Right lobe of liver (tissue), 6 donors: Measurements from ENCODE around the gene TMEM190. TPM values are rescaled to one million over a fixed set of nuclear protein-coding genes. Genes with fewer than 3 reads are reported as not detected.

Experiments
- ATAC-seq, 4 donors: fragments of 200-7000 bp; cut with Tn5 transposase; one replicate each; pipeline ENCODE4 v1.9.1; 2020; ENCODE audit warnings: mild to moderate bottlenecking in 4 of 4, moderate library complexity in 4 of 4
- DNase-seq, 3 donors: peaks; one replicate each; pipeline ENCODE4 v3.0.0-alpha.2; 2020
- H3K27ac ChIP-seq, 3 donors: fragments of 200-600 bp; one replicate each; pipeline ENCODE4 v1.8.0; 2022
- H3K27me3 ChIP-seq, 2 donors: fragments of 200-600 bp; one replicate each; pipeline ENCODE4 v1.8.0; 2022
- H3K36me3 ChIP-seq, 4 donors: fragments of 200-600 bp; sonication (generic) in 1 of 4; one replicate each; pipeline versions ENCODE4 v1.5.1 to v1.8.0; 2017 to 2022; ENCODE audit warnings: control low read depth in 1 of 4
- H3K4me1 ChIP-seq, 4 donors: fragments of 200-600 bp; sonication (generic) in 1 of 4; one replicate each; pipeline versions ENCODE4 v1.5.1 to v1.8.0; 2017 to 2022; ENCODE audit warnings: control low read depth in 1 of 4
- H3K4me3 ChIP-seq, 3 donors: fragments of 200-600 bp; one replicate each; pipeline ENCODE4 v1.8.0; 2022
- H3K9me3 ChIP-seq, 4 donors: fragments of 200-600 bp; sonication (generic) in 1 of 4; one replicate each; pipeline versions ENCODE4 v1.5.1 to v1.8.0; 2017 to 2022; ENCODE audit warnings: control low read depth in 1 of 4
- POLR2A ChIP-seq: fragments of 450-650 bp; IDR thresholded peaks from one replicate; pipeline ENCODE4 v1.6.1; 2017; ENCODE audit warnings: antibody characterized with exemption, mild to moderate bottlenecking
- WGBS: methylation state at CpG from one replicate; pipeline ENCODE4 v1.1.6; 2018; ENCODE audit warnings: low coverage, low lambda C conversion rate; ENCODE audit not compliant: insufficient coverage; ENCODE audit errors: missing lambda C conversion rate; 5-methylcytosine and 5-hydroxymethylcytosine counted together
- intact Hi-C, 2 donors: fragments of 100-400 bp; cut with DNase I; formaldehyde crosslinking; loops; one replicate each; pipeline versions ENCODE4 v1.11.2 to v1.14.1; 2022
- total RNA-seq, 6 experiments: library from RNA; depleted of rRNA in 2 of 6; stranded (reverse); fragments of >200 nt in 2 of 6; fragmentation: NEBNext Ultra II Directional in 3 of 6; extraction: Animal tissue kit (Norgen Biotek cat#: 25700) in 3 of 6; gene quantifications; one replicate each; pipeline versions ENCODE4 v1.1.0 to v1.2.4, GENCODE V29; 2016 to 2023
- TF ChIP-seq, protein P1 (sequence below), 4 donors: fragments of 200-600 bp in 3 of 4; fragments of 450-650 bp in 1 of 4; IDR thresholded peaks; one replicate each; pipeline versions ENCODE4 v1.5.1 to v1.8.0; 2016 to 2022; ENCODE audit warnings: antibody characterized with exemption in 4 of 4, mild to moderate bottlenecking in 2 of 4
- donor health status: DM: no; HTN: yes; CAD: no.
- donor health status: DM: no; HTN: no; CAD: no.
- donor health status: DM: no; HTN: no; CAD: no.
- donor health status: DM: no; HTN: yes; CAD: no.
- donor health status: DM: no; HTN: yes; CAD: no.

The TMEM190 gene
- total RNA-seq, 6 experiments from 2014 or later: not detected

DNA sequence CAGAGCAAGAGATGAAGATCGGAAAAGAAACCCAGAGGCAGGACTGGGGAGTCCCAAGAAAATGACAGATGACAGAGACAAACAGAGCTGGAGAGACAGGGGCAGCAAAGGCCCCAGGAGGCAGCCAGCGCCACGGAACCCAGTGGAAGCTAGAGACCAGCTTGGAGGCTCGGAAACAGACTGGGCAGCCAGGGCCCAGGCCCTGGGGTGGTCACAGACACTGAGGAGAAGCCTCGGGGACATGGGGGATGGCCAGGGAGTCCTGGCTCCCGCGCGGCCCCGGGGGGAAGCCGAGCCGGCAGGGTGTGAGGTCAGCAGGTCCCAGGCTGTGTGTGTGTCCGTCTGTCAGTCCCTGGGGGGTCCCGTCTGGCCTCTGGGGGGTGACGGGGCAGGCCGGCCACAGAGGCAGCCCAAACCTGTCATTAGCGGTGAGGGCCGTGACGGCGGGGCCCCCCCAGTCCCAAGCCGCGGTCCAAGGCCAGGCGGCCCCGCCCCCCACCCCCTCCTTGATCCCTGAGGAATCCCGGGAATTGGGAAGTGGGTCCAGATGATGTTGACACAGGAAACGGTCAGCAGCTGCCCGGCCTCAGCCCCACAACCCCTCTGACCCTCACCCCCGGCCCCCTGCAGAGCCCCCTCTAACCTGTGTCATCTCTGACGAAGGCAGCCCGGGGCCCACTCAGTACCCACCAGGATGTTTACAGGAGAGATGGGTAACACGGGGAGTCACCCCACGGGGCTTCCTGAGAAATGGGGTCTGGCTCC lies 2.5 kb upstream of the TMEM190 start:
- ATAC-seq: peak in 1 of 4 donors; percentile 4
- Histone ChIP-seq H3K4me3 (no peak overlapping the region), H3K4me1 (no peaks in the 10 kb centered on the region), H3K9me3 (no peaks in the 10 kb centered on the region), H3K36me3 (no peaks in the 10 kb centered on the region), H3K27ac (no peak overlapping the region), H3K27me3 (peaks cover 0 to 23% of the 10 kb centered on the region in 2 donors)
- TF ChIP-seq POLR2A: no peak
- TF ChIP-seq, protein P1, sequence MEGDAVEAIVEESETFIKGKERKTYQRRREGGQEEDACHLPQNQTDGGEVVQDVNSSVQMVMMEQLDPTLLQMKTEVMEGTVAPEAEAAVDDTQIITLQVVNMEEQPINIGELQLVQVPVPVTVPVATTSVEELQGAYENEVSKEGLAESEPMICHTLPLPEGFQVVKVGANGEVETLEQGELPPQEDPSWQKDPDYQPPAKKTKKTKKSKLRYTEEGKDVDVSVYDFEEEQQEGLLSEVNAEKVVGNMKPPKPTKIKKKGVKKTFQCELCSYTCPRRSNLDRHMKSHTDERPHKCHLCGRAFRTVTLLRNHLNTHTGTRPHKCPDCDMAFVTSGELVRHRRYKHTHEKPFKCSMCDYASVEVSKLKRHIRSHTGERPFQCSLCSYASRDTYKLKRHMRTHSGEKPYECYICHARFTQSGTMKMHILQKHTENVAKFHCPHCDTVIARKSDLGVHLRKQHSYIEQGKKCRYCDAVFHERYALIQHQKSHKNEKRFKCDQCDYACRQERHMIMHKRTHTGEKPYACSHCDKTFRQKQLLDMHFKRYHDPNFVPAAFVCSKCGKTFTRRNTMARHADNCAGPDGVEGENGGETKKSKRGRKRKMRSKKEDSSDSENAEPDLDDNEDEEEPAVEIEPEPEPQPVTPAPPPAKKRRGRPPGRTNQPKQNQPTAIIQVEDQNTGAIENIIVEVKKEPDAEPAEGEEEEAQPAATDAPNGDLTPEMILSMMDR (IDR thresholded peaks at IDR 0.05): no peak
- DNase-seq: peak in 1 of 3 donors; percentile 17
- 30% methylated on average over 8 of the region's 31 CpGs for WGBS
- intact Hi-C loops: loop anchor here in 1 of 2 donors (10.0 kb wide), 1 partner anchor 79 kb away; no protein-coding TSS in a partner anchor

GRCh38 chr19:55377356-55378131 lies 918 bp downstream of the TMEM190 start:
- peak in 1 of 4 donors; percentile 12 for ATAC-seq
- H3K4me1 ChIP-seq: no peaks in the 10 kb centered on the region
- no peak for TF ChIP-seq POLR2A
- TF ChIP-seq, protein P1 (IDR thresholded peaks at IDR 0.05): no peak
- H3K4me3 ChIP-seq: no peak overlapping the region
- no peaks in the 10 kb centered on the region for H3K36me3 ChIP-seq
- 17% methylated on average over 17 of the region's 43 CpGs for WGBS
- no peaks in the 10 kb centered on the region for H3K9me3 ChIP-seq
- intact Hi-C loops: loop anchor here in 1 of 2 donors (10.0 kb wide), 1 partner anchor 83 kb away; no protein-coding TSS in a partner anchor
- H3K27me3 ChIP-seq: peaks cover 0 to 8% of the 10 kb centered on the region in 2 donors
- peak in 1 of 3 donors; percentile 25 for DNase-seq
- no peak overlapping the region for H3K27ac ChIP-seq

- 77% methylated on average over 7 of the region's 11 CpGs for WGBS
- Histone ChIP-seq H3K4me3 (no peak overlapping the region), H3K9me3 (no peaks in the 10 kb centered on the region), H3K36me3 (no peaks in the 10 kb centered on the region), H3K27ac (no peak overlapping the region), H3K4me1 (peaks cover 0 to 6% (median 2%) of the 10 kb centered on the region in 4 donors), H3K27me3 (peaks cover 0 to 8% of the 10 kb centered on the region in 2 donors)
- no peak for ATAC-seq
- intact Hi-C loops: loop anchor here in 1 of 2 donors (10.0 kb wide), 1 partner anchor 84 kb away; no protein-coding TSS in a partner anchor
- TF ChIP-seq, protein P1 (IDR thresholded peaks at IDR 0.05): no peak
- no peak for TF ChIP-seq POLR2A
- no peak for DNase-seq
These were observed 2.5 kb downstream of the TMEM190 start for GRCh38 chr19:55379174-55379573.

- 95% methylated on average over 5 of the region's 5 CpGs for WGBS
- H3K27me3 ChIP-seq: no peaks in the 10 kb centered on the region
- peaks cover 0 to 21% (median 8%) of the 10 kb centered on the region in 4 donors for H3K4me1 ChIP-seq
- DNase-seq (no peak), ATAC-seq (no peak)
- no peaks in the 10 kb centered on the region for H3K9me3 ChIP-seq
- no peak overlapping the region for H3K27ac ChIP-seq
- H3K36me3 ChIP-seq: peaks cover 0 to 5% (median under 1%) of the 10 kb centered on the region in 4 donors
- intact Hi-C loops: no loop called here
- no peak overlapping the region for H3K4me3 ChIP-seq
- TF ChIP-seq, protein P1 (IDR thresholded peaks at IDR 0.05): no peak
- TF ChIP-seq POLR2A: no peak
These were observed 5.4 kb downstream of the TMEM190 start for GRCh38 chr19:55382013-55382412.
